ENCODE measurements around the gene MORN1.

- TF ChIP-seq CTCF (IDR thresholded peaks at IDR 0.05) (peak; percentile 91 to 96 (median 95)), POLR2A (IDR thresholded peaks at IDR 0.05) (no peak)
Measured at GRCh38 chr1:2381741-2382620, 9.4 kb downstream of the MORN1 start.

Data from testis (tissue), 2 donors.